ENCODE results near the gene ZNF22.

Gene ZNF22

GRCh38 chr10:44956226-44956625, 44.5 kb upstream of the ZNF22 start:
- TF ChIP-seq CTCF (IDR thresholded peaks at IDR 0.05; ENCODE audit: insufficient read depth, missing control alignments), result no peak
- no peak for FAIRE-seq
- DNase-seq (ENCODE audit: insufficient read length, low spot score), result no peak

GRCh38 chr10:44956717-44957706, 43.7 kb upstream of the ZNF22 start:
- no peak for FAIRE-seq
- DNase-seq (ENCODE audit: insufficient read length, low spot score), result no peak
- no peak for TF ChIP-seq CTCF (IDR thresholded peaks at IDR 0.05; ENCODE audit: insufficient read depth, missing control alignments)

GRCh38 chr10:44958196-44958897, 42.4 kb upstream of the ZNF22 start:
- no peak for TF ChIP-seq CTCF (IDR thresholded peaks at IDR 0.05; ENCODE audit: insufficient read depth, missing control alignments)
- DNase-seq (ENCODE audit: insufficient read length, low spot score), result no peak
- FAIRE-seq, result no peak

GRCh38 chr10:44958898-44959246, 41.9 kb upstream of the ZNF22 start:
- DNase-seq (ENCODE audit: insufficient read length, low spot score) (no peak), FAIRE-seq (no peak)
- no peak for TF ChIP-seq CTCF (IDR thresholded peaks at IDR 0.05; ENCODE audit: insufficient read depth, missing control alignments)

GRCh38 chr10:44959247-44960087, 41.3 kb upstream of the ZNF22 start, which contains the start of gene RASSF4:
TSS of gene RASSF4 (plus strand) at chr10:44959802. CDS start at chr10:44970203, 10,401 bp downstream.
- DNase-seq (ENCODE audit: insufficient read length, low spot score) (peak; percentile 94), FAIRE-seq (no peak)
- no peak for TF ChIP-seq CTCF (IDR thresholded peaks at IDR 0.05; ENCODE audit: insufficient read depth, missing control alignments)

GRCh38 chr10:44960088-44960460, 40.6 kb upstream of the ZNF22 start:
- FAIRE-seq, result no peak
- TF ChIP-seq CTCF (IDR thresholded peaks at IDR 0.05; ENCODE audit: insufficient read depth, missing control alignments), result no peak
- no peak for DNase-seq (ENCODE audit: insufficient read length, low spot score)

Data from D721Med (cell line).